ENCODE data around the gene SGF29. TPM values are rescaled to one million over a fixed set of nuclear protein-coding genes. Genes with fewer than 3 reads are reported as not detected.

Gene SGF29
- total and polyA plus RNA-seq, 10 donors, result 22.9 to 35.1 (median 27.5) TPM

DNA sequence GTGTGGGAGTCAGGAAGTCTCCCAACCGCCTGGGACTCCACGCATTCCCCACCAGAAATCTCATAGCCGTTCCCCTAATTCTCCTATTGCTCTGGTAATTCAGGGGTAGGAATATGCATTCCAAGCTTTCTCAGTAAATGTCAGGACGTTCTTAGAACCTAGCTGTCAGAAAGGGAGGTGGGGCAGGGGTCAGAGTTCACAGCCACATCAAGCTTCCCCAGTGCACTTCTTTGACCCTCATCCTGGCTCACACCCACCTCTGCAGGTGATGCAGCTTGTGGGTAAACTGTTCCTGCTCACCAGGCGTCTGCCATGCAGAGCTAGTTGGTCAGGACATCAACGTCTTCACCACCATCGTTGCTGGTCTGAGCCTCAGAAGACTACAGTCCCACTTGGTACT is 33.0 kb upstream of the SGF29 start:
- no peak for DNase-seq
- 72 to 85% (median 82%) methylated on average over 7 of the region's 7 CpGs for WGBS, 5 donors
- Histone ChIP-seq H3K36me3 (no peaks in the 10 kb centered on the region), H3K4me1 (peaks cover 0 to 6% (median 0%) of the 10 kb centered on the region in 6 donors), H3K4me3 (no peak overlapping the region), H3K27ac (no peak overlapping the region), H3K27me3 (replicated peaks in 1 of 7) (peaks cover 0 to 12% (median 0%) of the 10 kb centered on the region in 7 donors), H3K9me3 (no peaks in the 10 kb centered on the region)
- TF ChIP-seq POLR2AphosphoS5 (IDR thresholded peaks at IDR 0.05) (no peak), POLR2A (IDR thresholded peaks at IDR 0.05) (no peak)
- TF ChIP-seq, protein P1, sequence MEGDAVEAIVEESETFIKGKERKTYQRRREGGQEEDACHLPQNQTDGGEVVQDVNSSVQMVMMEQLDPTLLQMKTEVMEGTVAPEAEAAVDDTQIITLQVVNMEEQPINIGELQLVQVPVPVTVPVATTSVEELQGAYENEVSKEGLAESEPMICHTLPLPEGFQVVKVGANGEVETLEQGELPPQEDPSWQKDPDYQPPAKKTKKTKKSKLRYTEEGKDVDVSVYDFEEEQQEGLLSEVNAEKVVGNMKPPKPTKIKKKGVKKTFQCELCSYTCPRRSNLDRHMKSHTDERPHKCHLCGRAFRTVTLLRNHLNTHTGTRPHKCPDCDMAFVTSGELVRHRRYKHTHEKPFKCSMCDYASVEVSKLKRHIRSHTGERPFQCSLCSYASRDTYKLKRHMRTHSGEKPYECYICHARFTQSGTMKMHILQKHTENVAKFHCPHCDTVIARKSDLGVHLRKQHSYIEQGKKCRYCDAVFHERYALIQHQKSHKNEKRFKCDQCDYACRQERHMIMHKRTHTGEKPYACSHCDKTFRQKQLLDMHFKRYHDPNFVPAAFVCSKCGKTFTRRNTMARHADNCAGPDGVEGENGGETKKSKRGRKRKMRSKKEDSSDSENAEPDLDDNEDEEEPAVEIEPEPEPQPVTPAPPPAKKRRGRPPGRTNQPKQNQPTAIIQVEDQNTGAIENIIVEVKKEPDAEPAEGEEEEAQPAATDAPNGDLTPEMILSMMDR (IDR thresholded peaks at IDR 0.05 in 8 of 11, conservative IDR thresholded peaks at IDR 0.05 in 3 of 11), result no peak
- intact Hi-C loops (cut with DNase I; ENCODE audit: low total_unique reads), result no loop called here

DNA sequence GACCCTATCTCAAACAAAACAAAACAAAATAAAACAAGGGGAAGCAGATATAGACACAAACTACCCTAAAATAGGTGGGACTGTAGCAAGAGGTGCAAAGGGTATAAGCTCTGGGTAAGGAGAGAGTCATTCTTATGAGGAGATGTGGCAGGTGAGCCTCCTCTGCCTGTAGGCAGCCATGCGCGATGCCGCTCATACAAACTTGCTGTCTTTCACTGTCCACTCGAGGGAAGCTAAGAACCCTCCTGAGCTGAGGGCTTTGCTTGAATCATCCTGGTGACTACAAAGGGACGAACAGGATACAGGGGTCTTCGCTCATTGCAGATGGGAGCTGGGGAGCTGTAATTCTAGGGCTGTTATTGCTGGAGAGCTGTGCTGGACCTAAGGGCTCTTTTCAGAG is 32.3 kb upstream of the SGF29 start:
- H3K27ac ChIP-seq, result no peak overlapping the region
- intact Hi-C loops (cut with DNase I; ENCODE audit: low total_unique reads), result no loop called here
- H3K36me3 ChIP-seq, result no peaks in the 10 kb centered on the region
- H3K4me3 ChIP-seq, result no peak overlapping the region
- H3K4me1 ChIP-seq, result peaks cover 0 to 6% (median 0%) of the 10 kb centered on the region in 6 donors
- 81 to 96% (median 88%) methylated on average over 6 of the region's 6 CpGs for WGBS, 5 donors
- H3K27me3 ChIP-seq (replicated peaks in 1 of 7), result peaks cover 0 to 12% (median 0%) of the 10 kb centered on the region in 7 donors
- no peak for DNase-seq
- H3K9me3 ChIP-seq, result no peaks in the 10 kb centered on the region
- TF ChIP-seq POLR2AphosphoS5 (IDR thresholded peaks at IDR 0.05), result no peak
- no peak for TF ChIP-seq POLR2A (IDR thresholded peaks at IDR 0.05)
- TF ChIP-seq, protein P1 (IDR thresholded peaks at IDR 0.05 in 8 of 11, conservative IDR thresholded peaks at IDR 0.05 in 3 of 11), result no peak

DNA sequence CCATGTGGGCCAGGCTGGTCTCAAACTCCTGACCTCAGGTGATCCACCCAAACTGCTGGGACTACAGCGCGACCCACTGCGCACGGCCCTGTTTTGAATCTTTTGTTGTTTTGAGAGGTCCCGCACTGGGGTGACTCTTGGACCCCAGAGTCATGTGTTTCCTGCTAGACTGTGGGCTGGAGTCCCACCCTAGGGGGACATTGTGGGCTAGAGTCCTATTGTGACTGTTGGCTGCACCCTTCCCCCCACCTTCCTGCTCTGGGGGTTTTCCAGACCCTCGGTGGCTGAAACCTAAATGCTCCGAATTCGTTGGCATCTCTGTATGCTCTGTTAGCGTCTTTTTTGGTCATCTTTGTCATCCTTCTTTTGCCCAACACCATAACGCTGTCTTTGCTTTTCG is 30.9 kb upstream of the SGF29 start:
- DNase-seq, result no peak
- Histone ChIP-seq H3K36me3 (no peaks in the 10 kb centered on the region), H3K9me3 (no peaks in the 10 kb centered on the region), H3K4me3 (no peak overlapping the region), H3K4me1 (peaks cover 0 to 6% (median 0%) of the 10 kb centered on the region in 6 donors), H3K27me3 (replicated peaks in 1 of 7) (peaks cover 0 to 12% (median 0%) of the 10 kb centered on the region in 7 donors), H3K27ac (no peak overlapping the region)
- TF ChIP-seq, protein P1 (IDR thresholded peaks at IDR 0.05 in 8 of 11, conservative IDR thresholded peaks at IDR 0.05 in 3 of 11), result no peak
- TF ChIP-seq POLR2A (IDR thresholded peaks at IDR 0.05), result no peak
- TF ChIP-seq POLR2AphosphoS5 (IDR thresholded peaks at IDR 0.05), result no peak
- intact Hi-C loops (cut with DNase I; ENCODE audit: low total_unique reads), result no loop called here
- WGBS, 5 donors, result 60 to 83% (median 70%) methylated on average over 11 of the region's 11 CpGs

GRCh38 chr16:28524681-28525171 is 29.0 kb upstream of the SGF29 start:
- no peak for DNase-seq
- Histone ChIP-seq H3K9me3 (no peaks in the 10 kb centered on the region), H3K27me3 (replicated peaks in 1 of 7) (peaks cover 0 to 12% (median 0%) of the 10 kb centered on the region in 7 donors), H3K4me3 (no peak overlapping the region), H3K27ac (no peak overlapping the region), H3K36me3 (no peaks in the 10 kb centered on the region), H3K4me1 (peaks cover 0 to 6% (median 0%) of the 10 kb centered on the region in 6 donors)
- 64 to 75% (median 64%) methylated on average over 6 of the region's 6 CpGs for WGBS, 5 donors
- TF ChIP-seq, protein P1 (IDR thresholded peaks at IDR 0.05 in 8 of 11, conservative IDR thresholded peaks at IDR 0.05 in 3 of 11), result no peak
- TF ChIP-seq POLR2A (IDR thresholded peaks at IDR 0.05) (no peak), POLR2AphosphoS5 (IDR thresholded peaks at IDR 0.05) (no peak)
- intact Hi-C loops (cut with DNase I; ENCODE audit: low total_unique reads), result no loop called here

All from spleen (tissue), 11 donors.